Stimulated activated CD4-positive, alpha-beta T cell treated with anti-CD3 and anti-CD28 coated beads, Interleukin-1b, Interleukin-23, amount 100 ng/mL, for 4 hours (primary cell): ENCODE results near the gene CCDC63.
"Not testable (repeated sequence)": the region's sequence is repeated elsewhere in the genome, so short reads cannot be mapped to it uniquely, and the experiment has no call there.

Experiments used
- DNase-seq, 2 donors: peaks; one replicate each; pipeline ENCODE4 v3.0.0-alpha.2; 2020; ENCODE audit warnings: low read depth in 2 of 2

CCDC63 gene

DNA sequence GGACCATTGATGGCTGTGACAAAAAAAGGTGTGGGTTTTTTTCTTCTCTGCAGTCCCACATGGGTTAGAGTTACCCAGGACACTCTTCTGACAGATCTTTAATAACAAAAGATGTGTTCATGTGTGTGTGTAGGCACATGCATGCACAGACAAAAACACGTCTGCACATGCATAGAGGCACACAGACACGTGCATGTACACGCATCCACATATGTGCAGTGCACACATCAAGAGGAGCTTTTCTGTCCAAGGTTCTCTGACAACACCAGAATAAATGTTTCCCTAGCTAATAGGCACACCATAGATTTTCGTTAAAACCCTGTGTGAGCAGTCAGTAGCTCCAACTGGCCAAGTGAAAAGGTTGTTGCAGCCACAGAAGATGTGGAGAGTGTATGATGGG is 76.4 kb downstream of the CCDC63 start:
- DNase-seq, result no peak

DNA sequence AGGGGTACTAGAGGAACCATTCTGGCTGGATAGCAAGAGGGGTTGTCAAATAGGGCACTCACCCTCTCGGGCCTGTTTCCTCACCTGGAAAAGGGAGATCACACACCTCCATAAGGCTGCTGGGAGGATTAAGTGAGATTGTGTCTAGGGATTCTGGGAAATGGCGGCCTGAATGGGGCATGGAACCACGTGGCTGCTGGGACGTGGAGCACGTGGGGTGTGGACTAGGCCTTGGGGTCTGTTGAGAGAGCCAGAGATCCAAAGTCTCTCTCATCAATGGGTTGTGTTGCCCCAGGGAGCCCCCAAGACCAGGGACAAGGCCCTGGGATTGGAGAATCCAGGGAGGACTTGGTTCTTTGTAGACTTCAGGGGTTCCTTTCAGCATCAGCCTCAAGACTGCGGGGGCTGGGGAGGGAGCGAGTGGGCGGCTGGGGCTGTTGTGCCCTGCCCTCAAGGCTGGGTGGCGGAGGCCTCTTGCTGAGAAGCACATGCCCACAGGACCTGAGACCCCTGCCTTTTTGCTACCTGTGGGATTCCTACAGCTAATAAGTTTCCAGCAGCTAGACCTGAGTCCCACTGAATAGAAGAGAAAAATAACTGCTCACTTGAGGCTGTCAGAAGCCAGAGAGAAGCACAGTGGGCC is 77.0 kb downstream of the CCDC63 start:
- no peak for DNase-seq

DNA sequence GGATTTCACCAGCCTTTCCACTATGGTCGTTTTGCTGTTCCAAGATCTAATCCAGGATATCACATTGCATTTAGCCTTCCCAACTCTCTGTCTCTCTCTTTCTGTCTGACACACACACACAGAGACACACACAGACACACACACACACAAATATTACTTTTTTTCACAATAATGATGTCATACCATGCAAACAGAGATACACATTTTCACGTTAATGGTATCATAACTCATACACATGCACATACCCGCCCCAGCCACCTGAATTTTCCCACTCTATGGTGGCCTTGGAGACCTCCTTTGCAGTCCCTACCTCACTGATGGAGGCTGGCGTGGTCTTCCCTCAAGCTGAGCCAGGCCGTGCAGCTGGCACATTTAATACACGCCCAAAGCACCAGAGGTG is 80.8 kb downstream of the CCDC63 start:
- no peak for DNase-seq

DNA sequence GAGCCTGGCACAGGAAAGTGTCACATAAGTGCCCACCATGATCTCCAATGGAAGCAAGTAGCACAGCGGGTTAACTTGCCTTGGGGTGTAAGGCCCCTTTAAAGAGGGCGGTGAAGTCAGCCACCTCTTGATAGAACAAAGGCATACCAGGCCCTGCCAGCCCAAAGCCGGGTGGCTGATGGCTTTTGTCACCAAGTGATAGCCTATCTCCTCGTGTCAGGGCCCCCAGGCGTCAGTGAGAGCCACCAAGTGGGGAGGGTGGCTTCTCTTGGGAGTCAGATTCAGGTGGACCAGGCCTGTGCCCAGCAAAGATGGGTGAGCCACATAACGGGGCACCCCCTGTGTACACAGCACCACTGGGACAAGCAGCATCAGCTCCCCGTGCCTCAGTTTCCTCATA is 81.9 kb downstream of the CCDC63 start:
- DNase-seq, result no peak

DNA sequence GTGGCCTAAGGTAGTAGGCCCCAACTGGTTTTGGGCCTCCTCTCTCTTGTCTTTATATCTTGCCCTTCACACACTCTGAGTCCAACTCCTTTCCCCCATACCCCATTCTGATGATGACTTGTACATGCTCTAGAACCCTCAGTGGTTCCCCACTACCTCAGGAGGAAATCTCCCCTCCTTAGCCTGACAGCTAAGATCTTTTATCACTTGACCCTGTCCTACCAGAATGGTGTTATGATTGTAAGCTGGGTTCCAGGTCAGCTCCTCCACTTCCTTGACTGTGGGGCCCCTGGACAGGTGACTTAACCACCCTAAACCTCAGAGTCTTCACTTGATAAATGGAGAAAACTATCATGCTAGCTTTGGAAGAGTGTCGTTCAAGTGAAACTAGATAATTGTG is 83.0 kb downstream of the CCDC63 start:
- no peak for DNase-seq

DNA sequence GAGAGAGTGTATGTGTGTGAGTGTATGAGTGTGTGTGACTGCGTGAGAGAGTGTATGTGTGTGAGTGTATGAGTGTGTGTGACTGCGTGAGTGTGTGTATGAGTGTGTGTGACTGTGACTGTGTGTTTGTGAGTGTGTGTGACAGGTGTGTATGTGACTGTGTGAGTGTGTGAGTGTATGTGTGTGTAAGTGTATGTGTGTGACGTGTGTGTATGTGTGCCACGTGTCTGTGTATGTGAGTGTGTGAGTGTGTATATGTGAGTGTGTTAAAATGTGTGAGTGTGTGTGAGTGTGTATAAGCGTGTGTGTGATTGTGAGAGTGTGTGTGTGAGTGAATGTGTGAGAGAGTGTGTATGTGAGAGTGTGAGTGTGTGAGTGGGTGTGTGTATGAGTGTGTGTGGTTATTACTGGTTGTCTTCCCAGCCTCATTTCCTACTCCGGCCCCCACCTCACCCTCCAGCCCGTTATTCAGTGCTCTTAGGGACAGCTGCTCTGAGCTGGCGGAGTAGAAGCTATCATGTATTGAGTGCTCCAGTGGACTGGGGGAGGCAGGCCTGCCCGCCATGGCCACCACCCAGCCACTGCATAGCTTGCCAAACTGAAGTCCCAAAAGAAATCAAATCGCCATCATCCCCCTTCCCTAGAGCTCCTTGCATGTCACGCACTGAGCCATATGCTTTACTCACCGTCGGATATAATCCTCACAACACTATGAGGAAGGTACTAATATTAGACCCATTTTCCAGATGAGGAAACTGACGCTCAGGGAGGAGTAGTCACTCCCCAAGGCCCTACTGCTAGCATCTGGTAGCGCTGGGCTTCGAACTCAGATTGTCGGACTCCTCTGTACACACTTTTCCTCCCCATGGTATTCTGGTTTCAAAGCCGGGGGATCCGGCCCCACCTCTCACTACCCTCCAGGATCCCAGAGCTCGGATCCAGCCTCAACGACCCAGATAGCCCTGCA is 83.8 kb downstream of the CCDC63 start:
- no peak for DNase-seq

DNA sequence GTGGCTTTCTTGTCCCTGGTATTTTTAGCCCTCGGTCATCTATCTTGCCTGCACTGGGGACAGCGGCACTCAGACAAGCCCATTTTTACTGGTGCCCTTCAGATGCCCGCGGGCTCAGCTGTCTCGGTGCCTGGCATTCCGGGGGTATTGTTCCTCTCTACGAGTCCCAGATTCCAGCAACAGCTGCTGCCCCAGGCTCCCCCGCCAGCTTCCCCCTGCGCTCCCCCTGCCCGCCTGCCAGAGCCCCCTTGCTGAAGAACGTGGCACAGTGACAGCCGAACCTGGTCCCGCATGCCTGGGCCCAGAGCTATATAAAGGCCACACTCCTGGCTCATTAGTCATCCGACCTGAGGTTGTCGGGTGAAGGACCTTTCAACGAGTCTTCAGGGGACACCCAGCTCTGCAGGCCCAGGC is 84.5 kb downstream of the CCDC63 start:
- DNase-seq, result no peak

DNA sequence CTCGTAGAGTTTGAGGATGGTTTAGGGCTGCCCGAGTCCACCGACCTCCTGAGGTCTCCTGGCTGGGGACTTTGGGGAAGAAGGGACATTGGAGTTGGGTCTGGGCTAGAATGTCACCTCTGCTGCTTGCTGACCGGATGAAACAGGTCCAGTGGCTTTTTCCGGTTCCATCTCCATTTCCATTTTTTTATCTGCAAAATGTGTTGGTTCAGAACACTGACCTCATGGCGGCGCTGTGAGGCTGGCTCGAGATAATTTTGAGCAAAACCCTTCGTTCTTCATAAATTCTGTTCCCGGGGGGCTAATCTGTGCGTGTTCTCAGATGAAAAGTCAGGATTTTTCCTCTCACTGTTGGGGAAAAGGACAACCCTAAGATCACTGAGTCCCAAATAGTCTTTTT is 85.3 kb downstream of the CCDC63 start:
- DNase-seq, result no peak

DNA sequence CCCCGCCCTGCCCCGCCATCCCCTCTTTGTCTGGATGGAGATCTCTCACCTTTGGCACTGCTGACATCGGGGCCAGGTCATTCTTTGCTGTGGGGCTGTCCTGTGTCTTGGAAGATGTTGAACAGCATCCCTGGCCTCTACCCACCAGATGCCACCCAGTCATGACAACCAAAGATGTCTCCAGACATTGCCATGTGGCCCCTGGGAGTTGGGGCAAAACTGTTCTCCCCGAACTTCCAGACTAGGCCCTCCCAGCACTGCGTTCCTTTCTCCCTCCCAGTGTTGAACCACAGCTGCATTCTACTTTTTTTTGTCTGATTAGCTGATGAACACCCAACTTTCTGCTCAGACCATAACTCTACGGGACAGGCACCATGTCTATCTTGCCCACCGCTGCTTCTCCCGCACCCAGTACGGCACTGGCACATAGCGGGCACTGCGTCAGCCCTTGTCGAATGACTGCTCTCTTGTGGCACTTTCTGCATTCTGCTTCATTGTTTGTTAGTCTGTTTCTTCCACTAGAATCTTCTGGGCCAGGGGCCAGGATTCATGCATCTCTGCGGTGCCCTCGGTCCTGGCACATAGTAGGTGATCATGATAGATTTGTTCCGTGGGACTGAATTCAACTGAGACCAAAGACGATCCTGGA is 86.7 kb downstream of the CCDC63 start:
- no peak for DNase-seq

DNA sequence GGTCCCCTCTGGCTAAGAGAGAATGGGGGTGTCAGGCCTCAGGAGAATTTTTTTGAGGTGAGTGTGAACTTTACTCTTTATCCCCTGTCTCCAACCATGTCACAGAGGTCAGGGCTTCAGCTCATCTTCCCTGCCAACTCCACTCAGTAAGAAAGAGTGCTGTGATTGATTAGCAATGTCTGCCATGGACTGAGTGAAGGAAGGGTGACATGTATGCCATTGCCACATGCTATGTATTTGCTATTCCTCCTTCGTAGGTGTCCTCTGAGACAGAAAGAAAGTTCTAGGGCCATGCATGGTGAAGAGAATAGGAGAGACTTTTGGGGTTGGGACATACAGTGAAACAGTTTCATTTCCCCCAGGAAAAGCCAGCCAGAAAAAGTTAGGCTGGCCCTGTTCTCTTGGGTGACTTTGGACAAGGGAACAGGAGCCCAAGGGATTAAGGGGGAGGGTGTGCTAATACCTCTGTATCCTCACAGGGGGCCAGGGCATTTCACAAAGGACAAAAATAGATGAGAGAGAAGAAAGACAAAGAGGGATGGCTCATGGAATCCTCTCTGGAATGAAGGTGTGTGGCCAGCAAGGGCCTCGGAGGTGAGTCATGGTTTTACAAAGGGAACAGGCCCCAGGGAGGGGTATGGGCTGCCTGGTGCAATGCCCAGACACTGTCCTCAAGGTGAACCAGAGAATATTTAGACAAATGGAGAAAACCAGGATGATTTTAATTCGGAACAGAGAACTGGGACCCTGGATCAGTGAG is 87.5 kb downstream of the CCDC63 start:
- no peak for DNase-seq

DNA sequence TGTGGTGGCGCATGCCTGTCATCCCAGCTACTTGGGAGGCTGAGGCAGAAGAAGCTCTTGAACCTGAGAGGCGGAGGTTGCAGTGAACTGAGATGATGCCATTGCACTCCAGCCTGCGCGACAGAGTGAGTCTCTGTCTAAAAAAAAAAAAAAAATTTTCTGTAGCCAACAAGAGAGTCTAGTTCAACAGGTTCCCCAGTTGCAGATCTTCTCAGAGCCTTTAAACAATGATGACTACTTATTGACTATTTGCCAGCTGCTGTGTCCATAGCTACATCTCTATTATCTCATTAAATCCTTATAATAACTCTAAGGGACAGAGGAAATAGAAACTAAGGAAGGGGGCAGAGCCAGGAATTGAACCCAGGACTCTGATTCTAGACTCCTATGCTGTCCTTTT is 88.8 kb downstream of the CCDC63 start:
- no peak for DNase-seq

DNA sequence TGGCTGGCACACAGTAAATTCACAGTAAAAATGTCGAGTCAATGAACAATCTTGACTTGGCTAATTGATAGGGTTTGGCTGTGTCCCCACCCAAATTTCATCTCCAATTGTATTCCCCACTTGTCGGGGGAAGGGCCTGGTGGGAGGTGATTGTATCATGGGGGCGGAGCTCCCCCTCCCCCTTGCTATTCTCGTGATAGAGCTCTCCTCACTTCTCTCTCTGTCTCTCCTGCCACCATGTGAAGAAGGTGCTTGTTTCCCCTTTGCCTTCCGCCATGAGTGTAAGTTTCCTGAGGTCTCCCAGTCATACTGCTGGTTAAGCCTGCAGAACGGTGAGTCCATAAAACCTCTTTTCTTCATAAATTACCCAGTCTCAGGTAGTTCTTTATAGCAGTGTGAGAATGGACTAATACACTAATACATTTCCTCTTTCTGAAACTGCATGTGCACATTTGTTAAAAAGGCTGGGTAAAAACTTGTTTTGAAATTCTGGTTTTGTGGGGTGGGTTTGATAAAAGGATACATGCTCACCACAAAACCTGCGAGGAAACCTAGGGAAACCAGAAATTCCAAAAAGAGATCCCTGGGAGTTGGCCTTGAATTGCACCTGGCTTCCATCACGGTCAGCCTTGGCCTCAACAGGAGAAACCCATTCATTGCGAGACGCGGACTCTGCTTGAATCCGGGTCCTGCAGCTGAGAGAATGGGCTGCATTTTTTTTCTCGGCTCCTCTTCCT is 89.7 kb downstream of the CCDC63 start:
- no peak for DNase-seq

DNA sequence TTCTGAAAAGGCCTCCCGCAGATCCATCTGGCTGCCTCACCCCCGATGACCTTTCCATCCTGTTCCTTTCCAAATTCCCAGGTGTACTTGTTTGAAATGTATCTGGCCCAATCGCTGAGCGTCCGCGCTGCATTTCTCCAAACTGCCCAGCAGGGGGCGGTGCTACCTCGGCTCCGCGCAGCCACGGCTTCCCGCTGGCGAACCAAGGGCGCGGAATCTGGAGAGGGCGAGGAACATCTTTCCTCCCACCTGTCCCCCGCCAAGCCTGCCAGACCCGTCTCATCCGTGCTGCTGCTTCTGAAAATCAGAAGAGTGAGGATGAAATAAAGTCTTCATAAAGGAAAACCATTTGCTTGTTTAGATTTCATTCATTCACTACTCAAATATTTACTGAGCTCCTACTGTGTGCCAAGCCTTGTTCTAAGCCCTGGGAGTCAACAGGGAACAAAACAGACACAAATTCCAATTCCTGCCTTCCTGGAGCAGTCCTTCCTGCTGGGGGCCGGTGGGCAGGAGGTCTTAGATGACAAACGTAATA is 90.4 kb downstream of the CCDC63 start:
- peak; percentile 48 to 53 for DNase-seq

DNA sequence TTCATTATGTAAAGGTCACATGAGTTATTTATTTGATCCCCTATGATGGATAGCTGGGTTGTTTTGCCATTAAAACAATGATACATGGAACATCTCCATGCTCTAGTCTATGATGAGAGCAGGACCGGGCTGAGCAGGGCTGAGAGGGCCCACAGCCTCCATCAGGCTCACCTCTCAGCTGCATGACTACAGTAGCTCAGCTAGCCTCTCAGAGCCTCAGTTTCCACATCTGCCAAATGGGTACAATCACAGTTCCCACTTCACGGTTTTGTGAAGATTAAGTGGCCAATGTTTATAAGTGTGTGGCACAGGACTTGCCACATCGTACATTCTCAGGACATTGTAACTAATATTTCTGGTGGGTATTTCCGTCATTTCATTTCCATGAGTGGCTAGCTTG is 93.5 kb downstream of the CCDC63 start:
- no peak for DNase-seq

DNA sequence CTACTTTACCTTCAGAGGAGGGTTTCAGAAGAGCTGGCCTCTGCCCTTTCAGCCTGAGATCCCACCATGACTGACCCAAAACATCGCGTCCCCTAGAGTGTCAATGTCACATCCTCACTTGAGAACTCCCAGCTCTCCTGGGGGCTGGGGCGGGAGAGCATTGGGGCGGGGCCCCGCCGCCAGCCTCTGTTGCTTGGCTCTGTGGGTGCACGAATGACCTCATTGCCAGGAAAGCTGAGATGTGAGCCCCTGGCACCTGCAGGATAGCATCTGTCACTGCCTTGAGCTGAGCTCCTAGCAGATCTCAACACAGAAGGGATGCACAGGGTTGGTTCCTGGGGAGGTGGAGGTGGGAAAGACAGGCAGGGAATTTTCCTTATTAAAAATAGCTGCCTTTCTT is 94.1 kb downstream of the CCDC63 start:
- DNase-seq, result no peak

DNA sequence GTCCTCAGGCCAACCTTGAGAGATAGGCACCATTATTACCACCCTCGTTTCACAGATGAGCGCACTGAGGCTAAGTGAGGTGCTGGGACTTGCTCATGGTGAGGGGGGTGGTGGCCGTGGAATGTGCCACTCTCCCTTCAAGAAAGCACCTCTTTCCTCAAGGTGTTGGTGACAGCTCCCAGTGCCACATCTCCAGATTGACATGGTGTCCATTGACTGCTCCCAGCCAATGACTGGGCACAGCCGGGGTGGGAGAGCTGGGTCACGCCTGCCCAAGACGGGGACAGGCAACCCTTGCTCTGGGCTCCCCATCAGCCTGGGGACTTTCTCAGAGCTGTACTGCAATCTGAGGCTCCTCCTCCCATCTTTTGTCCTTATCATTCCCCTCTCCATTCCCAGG is 94.6 kb downstream of the CCDC63 start:
- no peak for DNase-seq

DNA sequence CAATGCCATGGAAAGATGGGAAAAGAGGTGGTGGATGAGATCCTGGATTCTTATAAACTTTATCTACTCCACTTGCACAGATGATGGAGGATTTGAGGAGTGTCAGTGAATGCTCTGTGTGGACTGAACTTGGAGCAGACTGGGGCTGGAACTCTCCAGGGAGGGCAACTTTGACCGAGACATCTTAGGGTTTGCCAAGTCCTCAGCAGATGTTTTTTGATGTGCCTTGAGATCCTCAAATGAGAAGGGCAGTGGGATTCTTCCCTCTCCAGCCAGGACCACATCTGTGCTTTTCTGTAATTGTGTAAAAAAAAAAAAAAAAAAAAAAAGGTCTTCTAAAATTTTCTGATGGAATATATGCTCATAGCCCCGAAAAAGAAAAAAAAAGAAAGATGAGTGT is 96.6 kb downstream of the CCDC63 start:
- DNase-seq, result no peak

DNA sequence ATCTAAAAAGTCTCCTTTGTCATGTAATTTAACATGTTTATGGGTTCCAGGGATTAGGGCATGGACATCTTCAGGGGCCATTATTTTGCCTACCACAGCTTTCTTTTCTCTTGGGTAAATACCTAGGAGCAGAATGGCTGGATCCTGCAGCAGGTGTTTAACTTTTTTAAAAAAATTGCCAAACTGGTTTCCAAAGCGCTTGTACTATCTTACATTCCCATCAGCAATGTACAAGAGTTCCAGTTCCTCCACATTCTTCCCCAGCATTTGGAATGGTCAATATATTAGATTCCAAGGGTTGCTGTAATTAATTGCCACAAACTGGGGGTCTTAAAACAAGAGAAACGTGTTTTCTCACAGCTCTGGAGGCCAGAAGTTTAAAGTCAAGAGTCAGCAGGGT is 101.3 kb downstream of the CCDC63 start:
- DNase-seq, result no peak

DNA sequence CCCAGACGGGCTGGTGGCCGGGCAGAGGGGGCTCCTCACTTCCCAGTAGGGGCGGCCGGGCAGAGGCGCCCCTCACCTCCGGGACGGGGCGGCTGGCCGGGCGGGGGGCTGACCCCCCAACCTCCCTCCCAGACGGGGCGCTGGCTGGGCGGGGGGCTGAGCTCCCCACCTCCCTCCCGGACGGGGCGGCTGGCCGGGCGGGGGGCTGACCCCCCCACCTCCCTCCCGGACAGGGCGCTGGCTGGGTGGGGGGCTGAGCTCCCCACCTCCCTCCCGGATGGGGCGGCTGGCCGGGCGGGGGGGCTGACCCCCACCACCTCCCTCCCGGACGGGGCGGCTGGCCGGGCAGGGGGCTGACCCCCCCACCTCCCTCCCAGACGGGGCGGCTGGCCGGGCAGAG is 103.7 kb downstream of the CCDC63 start:
- DNase-seq, result not testable (repeated sequence)

DNA sequence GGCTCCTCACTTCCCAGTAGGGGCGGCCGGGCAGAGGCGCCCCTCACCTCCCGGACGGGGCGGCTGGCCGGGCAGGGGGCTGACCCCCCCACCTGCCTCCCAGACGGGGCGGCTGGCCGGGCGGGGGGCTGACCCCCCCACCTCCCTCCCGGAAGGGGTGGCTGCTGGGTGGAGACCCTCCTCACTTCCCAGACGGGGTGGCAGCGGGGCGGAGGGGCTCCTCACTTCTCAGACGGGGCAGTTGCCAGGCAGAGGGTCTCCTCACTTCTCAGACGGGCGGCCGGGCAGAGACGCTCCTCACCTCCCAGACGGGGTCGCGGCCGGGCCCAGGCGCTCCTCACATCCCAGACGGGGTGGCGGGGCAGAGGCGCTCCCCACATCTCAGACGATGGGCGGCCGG is 104.1 kb downstream of the CCDC63 start:
- DNase-seq, result not testable (repeated sequence)
